ENCODE results near the gene SERINC4. TPM values are rescaled to one million over a fixed set of nuclear protein-coding genes. Genes with fewer than 3 reads are reported as not detected.

The SERINC4 gene
- total RNA-seq, 2 donors from 2014 or later, result 0.18 TPM; not detected in 1

- peaks cover 13% of the 10 kb centered on the region for H3K27me3 Mint-ChIP-seq (ENCODE audit: insufficient read depth)
- H3K4me1 Mint-ChIP-seq, result peaks cover 12% of the 10 kb centered on the region
- no peak for TF ChIP-seq CTCF (conservative IDR thresholded peaks at IDR 0.05)
- Histone ChIP-seq H3K27me3 (ENCODE audit: control insufficient read depth, insufficient read depth, low read length, poor library complexity, severe bottlenecking) (no peaks in the 10 kb centered on the region), H3K9me3 (ENCODE audit: control insufficient read depth, low read length) (no peaks in the 10 kb centered on the region), H3K4me1 (ENCODE audit: control insufficient read depth, insufficient read depth, low read length) (no peaks in the 10 kb centered on the region), H3K9ac (ENCODE audit: extremely low read depth, low read length, poor library complexity, severe bottlenecking) (peak overlapping the region; percentile 25), H3K36me3 (ENCODE audit: control insufficient read depth, insufficient read depth, low read length) (peaks cover 33% of the 10 kb centered on the region), H3K27ac (ENCODE audit: low read depth, low read length) (no peak overlapping the region), H3K4me3 (ENCODE audit: low read length) (peak overlapping the region; percentile 83)
- 11% methylated on average over 35 of the region's 35 CpGs; no CpG with 5 or more reads in 1 of the 2 experiments for WGBS, 2 experiments (ENCODE audit: insufficient coverage in 1 of 2, insufficient read length in 1 of 2)
- H3K9me3 Mint-ChIP-seq, result no peaks in the 10 kb centered on the region
- peaks cover 25% of the 10 kb centered on the region for H3K36me3 Mint-ChIP-seq (ENCODE audit: low read depth)
- peak; percentile 84 for DNase-seq
- peak overlapping the region; percentile 78 for H3K27ac Mint-ChIP-seq
- H3K4me3 Mint-ChIP-seq, result peak overlapping the region; percentile 66
Observed at GRCh38 chr15:43776101-43776717, 23.8 kb downstream of the SERINC4 start.

GRCh38 chr15:43775411-43775965 lies 24.5 kb downstream of the SERINC4 start:
- no peak overlapping the region for H3K27ac ChIP-seq (ENCODE audit: low read depth, low read length)
- peak overlapping the region; percentile 66 for H3K4me3 Mint-ChIP-seq

GRCh38 chr15:43774062-43774461 lies 26.0 kb downstream of the SERINC4 start:
- no peak for DNase-seq
- no peak overlapping the region for H3K27ac Mint-ChIP-seq
- no peaks in the 10 kb centered on the region for H3K9me3 Mint-ChIP-seq
- no peak overlapping the region for H3K4me3 ChIP-seq (ENCODE audit: low read length)
- TF ChIP-seq CTCF (conservative IDR thresholded peaks at IDR 0.05), result no peak
- H3K9ac ChIP-seq (ENCODE audit: extremely low read depth, low read length, poor library complexity, severe bottlenecking), result no peak overlapping the region
- H3K27me3 ChIP-seq (ENCODE audit: control insufficient read depth, insufficient read depth, low read length, poor library complexity, severe bottlenecking), result no peaks in the 10 kb centered on the region
- H3K4me1 ChIP-seq (ENCODE audit: control insufficient read depth, insufficient read depth, low read length), result no peaks in the 10 kb centered on the region
- no peak overlapping the region for H3K4me3 Mint-ChIP-seq
- peaks cover 54% of the 10 kb centered on the region for H3K36me3 ChIP-seq (ENCODE audit: control insufficient read depth, insufficient read depth, low read length)
- H3K4me1 Mint-ChIP-seq, result peaks cover 12% of the 10 kb centered on the region
- no peak overlapping the region for H3K27ac ChIP-seq (ENCODE audit: low read depth, low read length)
- peaks cover 4% of the 10 kb centered on the region for H3K27me3 Mint-ChIP-seq (ENCODE audit: insufficient read depth)
- H3K36me3 Mint-ChIP-seq (ENCODE audit: low read depth), result peaks cover 45% of the 10 kb centered on the region
- H3K9me3 ChIP-seq (ENCODE audit: control insufficient read depth, low read length), result no peaks in the 10 kb centered on the region
- 85 to 93% methylated on average over 4 of the region's 4 CpGs for WGBS, 2 experiments (ENCODE audit: insufficient coverage in 1 of 2, insufficient read length in 1 of 2)

More at GRCh38 chr15:43775411-43775965, 24.5 kb downstream of the SERINC4 start:
- H3K4me1 Mint-ChIP-seq, result peaks cover 12% of the 10 kb centered on the region
- H3K4me1 ChIP-seq (ENCODE audit: control insufficient read depth, insufficient read depth, low read length), result no peaks in the 10 kb centered on the region
- TF ChIP-seq CTCF (conservative IDR thresholded peaks at IDR 0.05), result peak; percentile 73
- DNase-seq, result peak; percentile 86
- 100% methylated on average over 1 of the region's 1 CpG; no CpG with 5 or more reads in 1 of the 2 experiments for WGBS, 2 experiments (ENCODE audit: insufficient coverage in 1 of 2, insufficient read length in 1 of 2)
- H3K27ac Mint-ChIP-seq, result no peak overlapping the region
- H3K9ac ChIP-seq (ENCODE audit: extremely low read depth, low read length, poor library complexity, severe bottlenecking), result no peak overlapping the region
- no peaks in the 10 kb centered on the region for H3K27me3 ChIP-seq (ENCODE audit: control insufficient read depth, insufficient read depth, low read length, poor library complexity, severe bottlenecking)
- no peaks in the 10 kb centered on the region for H3K9me3 Mint-ChIP-seq
- H3K9me3 ChIP-seq (ENCODE audit: control insufficient read depth, low read length), result no peaks in the 10 kb centered on the region
- peaks cover 8% of the 10 kb centered on the region for H3K27me3 Mint-ChIP-seq (ENCODE audit: insufficient read depth)
- no peak overlapping the region for H3K4me3 ChIP-seq (ENCODE audit: low read length)
- peaks cover 40% of the 10 kb centered on the region for H3K36me3 ChIP-seq (ENCODE audit: control insufficient read depth, insufficient read depth, low read length)
- peaks cover 31% of the 10 kb centered on the region for H3K36me3 Mint-ChIP-seq (ENCODE audit: low read depth)

All from endodermal cell (in vitro differentiated cells).